Subcutaneous adipose tissue (tissue), 4 donors: ENCODE data around the gene WDR45B. TPM values are rescaled to one million over a fixed set of nuclear protein-coding genes. Genes with fewer than 3 reads are reported as not detected.

Experiments used
- CTCF ChIP-seq: fragments of 450-650 bp; IDR thresholded peaks from one replicate; pipeline ENCODE4 v1.5.1; 2016; ENCODE audit warnings: low read depth, mild to moderate bottlenecking, control low read depth, antibody characterized with exemption, moderate library complexity
- total RNA-seq, 4 donors: library from RNA; depleted of rRNA; stranded (reverse); fragments of >200 nt; gene quantifications; one replicate each; pipeline ENCODE4 v1.1.0, GENCODE V29; 2016

WDR45B gene
- total RNA-seq, 4 donors from 2014 or later: 60.6 to 74.8 (median 63.1) TPM

- no peak for TF ChIP-seq CTCF
These were observed 18.9 kb upstream of the WDR45B start for GRCh38 chr17:82666931-82667667.

GRCh38 chr17:82665891-82666290 is 17.6 kb upstream of the WDR45B start:
- no peak for TF ChIP-seq CTCF

GRCh38 chr17:82665217-82665616 is 17.0 kb upstream of the WDR45B start:
- TF ChIP-seq CTCF: no peak

- no peak for TF ChIP-seq CTCF
These were observed 16.5 kb upstream of the WDR45B start for GRCh38 chr17:82664701-82665182.

- no peak for TF ChIP-seq CTCF
These were observed 16.0 kb upstream of the WDR45B start for GRCh38 chr17:82664276-82664575.

GRCh38 chr17:82663381-82664275 is 15.4 kb upstream of the WDR45B start:
- TF ChIP-seq CTCF: no peak

- no peak for TF ChIP-seq CTCF
These were observed 14.5 kb upstream of the WDR45B start for GRCh38 chr17:82662711-82663261.
